Midbrain (tissue), 1 donor: Measurements from ENCODE around the gene CD36.

ENCODE experiments used
- DNase-seq: peaks from one replicate; lab custom pipeline; 2025; lab: John Stamatoyannopoulos, UW

CD36 gene

DNA sequence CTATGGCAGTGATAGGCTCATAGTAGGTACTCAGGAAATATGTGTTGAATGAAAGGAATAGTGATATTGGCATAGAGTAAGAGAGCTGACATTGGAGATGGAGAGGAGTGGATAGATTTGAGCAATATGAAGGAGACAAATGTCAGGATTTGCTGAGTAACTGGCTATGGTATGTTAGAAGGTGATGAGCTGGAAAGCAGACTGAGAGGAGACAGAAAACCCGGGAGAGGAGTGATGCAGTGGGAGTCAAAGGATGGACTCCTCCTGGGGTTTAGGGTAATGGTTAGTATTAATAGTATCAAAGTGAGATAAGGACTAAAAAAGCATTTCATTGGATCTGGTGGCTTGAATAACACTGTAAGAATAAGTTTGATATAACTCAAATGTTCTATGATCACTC is 64.8 kb downstream of the CD36 start:
- DNase-seq = no peak

DNA sequence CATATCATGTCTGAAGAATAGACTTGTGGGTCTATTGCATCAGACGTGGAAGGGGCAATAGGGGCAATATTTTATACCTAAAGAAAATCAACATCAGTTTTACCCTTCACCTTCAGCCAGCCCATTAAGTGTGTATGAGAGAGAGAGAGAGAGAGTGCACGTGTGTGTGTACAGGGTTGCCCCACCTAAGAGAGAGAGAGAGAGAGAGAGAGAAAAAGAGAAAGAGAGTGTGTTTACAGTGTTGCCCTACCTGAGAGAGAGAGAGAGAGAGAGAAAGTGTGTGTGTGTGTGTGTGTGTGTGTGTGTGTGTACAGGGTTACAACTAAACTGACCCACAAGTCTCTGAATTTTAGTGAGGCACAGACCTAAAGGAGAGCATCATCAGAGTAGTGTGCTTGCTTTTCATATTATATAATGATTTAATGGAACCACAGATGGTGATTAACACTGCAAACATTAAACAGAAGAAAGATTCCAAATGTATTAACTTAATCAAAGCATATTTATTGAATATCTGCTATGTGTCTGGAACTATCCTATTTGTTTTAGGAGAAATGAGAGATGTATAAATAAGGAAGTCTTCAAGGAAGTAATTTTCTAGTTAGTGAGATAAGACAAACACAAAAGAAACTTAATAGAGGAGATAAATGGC is 66.8 kb downstream of the CD36 start:
- no peak for DNase-seq

DNA sequence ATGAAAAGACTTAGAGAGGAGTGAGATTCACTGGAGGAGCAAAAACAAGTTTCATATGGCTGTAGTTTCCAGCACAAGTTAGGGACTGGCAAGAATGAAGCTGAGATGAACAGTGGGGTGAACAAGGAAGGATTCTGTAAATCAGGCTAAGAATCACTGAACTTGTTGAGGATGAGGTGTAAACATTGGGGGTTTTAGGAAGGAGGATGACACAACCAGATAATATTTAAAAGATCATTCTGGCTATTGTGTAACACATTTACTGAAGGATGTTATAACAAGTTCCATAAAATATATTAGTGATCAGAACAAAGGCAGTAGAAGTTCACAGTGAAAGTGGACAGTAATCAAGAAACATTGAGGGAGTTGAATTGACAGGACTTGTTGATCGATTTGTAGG is 68.9 kb downstream of the CD36 start:
- DNase-seq = no peak

DNA sequence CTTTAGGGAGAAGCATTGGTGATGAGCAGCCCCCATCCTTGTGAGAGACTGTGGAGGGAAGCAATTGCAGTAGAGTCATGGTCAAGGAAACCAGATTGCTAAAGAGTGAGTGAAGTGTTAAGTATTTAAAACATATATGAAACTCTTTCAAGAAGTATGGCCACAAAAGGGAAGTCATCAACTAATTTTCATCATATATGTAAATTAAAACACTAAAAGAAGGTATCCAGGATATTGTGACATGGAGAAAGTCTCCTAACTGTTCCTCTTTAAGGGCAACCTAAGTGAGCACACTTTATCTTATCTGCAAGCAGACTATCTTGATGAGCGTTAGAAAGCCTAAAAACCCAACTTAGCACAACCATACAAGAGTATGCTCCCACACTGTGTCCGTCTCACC is 69.7 kb downstream of the CD36 start:
- no peak for DNase-seq

DNA sequence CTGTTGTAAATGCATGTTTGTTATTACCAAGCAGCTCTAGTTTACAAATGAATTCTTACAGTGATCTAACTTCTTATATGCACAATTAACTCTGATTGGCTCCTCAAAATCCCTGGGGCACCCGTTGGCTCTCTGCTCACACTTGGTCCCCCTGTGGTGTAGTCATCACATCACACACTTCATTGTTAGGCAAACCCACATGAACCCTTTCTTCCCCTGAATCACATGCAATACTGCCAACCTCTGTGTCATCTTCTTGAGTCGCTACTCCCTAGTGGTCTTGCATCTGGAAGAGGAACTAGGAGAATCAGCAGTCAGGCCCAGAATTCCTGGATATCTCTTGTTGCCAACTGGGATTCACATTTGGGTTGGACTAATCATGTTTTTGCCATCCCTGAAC is 73.1 kb downstream of the CD36 start:
- no peak for DNase-seq

DNA sequence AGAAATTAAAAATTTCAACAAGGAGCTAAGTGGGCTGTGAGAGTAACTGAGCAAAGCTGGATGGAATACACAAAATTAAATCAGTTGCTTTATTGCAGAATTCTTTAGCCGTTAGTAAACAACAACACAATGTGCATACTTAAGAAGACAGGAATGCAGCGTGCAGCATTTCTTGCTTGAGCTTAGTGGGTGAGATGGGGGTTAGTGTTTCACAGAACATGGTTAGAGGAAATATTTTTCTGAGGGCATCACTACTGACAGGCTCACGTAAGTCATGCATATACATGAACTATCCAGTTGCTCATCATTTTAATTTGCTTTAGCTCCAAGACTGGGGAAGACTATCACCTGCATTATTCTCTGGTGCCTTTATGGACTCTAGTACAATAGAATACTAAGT is 80.8 kb downstream of the CD36 start:
- no peak for DNase-seq

DNA sequence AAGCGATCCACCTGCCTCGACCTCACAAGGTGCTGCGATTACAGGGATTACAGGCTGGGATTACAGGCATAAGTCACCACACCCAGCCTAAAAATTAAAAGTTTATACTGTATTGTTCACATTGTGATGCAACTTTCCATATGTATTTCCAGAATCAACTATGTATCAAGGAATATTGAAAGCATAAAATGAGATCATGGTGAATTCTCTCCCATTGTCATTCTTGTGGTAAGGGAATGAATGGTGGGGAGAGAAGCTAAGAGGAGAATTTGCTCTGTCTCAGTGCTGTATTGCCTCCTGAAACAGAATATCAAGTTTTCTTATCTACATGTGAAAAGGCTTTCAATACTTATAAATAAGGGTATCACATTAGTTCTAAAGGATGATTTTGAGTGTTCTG is 81.7 kb downstream of the CD36 start:
- no peak for DNase-seq

DNA sequence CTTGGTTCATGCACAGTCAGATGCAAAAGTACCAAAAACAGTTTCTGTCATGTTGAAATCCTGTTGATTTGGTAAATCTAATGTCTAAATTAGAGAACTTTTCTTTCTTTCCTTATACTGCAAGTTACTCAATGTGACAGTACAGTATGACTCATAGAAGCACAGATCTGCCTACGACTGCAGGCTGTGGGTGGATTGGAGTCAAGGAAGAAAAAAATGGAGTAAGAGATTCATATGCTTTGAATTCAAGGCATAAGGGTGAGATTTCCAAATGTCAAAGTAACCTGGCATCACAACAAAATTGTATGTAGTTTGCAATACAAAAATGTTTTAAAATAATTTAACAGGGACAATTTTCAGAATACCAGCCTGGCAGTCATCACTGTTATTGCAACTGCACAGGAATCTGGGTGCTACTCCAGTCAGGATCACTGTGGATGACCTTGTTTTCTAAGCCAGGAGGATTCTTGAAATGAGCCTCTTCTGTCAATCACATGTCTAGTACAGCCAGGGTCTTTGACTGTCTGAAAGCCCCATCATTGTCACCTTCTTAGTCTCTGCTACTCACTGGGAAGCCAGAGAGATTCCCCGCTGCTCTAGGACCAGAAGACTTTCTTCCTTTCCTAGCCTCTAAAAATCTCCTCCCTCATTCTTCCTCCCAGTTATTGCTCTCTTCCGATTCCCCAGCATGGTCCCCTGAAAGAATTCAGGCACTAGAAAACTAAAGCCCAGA is 83.6 kb downstream of the CD36 start:
- no peak for DNase-seq

DNA sequence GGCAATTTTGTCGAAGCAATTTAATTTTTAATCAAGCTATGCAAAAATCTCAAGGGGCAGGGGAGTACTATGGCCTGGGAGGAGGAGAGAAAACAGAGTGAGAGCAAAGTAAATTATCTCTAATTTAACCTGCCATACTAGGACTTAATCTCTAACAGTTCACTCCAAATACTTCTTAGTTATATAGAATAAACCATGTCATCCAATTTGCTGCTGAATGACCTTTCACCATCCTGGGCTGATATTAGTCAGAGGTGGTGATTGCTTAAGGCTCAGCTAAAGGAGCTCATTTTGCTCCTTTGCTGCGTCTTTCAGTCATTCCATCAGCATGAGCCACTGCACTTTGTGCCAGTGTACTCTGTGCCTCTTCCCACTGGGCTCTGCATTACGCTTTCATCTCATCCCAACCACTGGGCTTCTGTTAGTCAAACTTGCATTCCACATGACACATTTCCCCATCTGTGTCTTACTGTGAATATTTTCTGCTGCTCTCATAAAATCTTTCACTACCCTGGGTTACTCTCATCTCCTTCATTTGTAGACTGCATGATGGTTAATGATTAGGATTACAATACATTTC is 84.3 kb downstream of the CD36 start:
- DNase-seq = no peak

DNA sequence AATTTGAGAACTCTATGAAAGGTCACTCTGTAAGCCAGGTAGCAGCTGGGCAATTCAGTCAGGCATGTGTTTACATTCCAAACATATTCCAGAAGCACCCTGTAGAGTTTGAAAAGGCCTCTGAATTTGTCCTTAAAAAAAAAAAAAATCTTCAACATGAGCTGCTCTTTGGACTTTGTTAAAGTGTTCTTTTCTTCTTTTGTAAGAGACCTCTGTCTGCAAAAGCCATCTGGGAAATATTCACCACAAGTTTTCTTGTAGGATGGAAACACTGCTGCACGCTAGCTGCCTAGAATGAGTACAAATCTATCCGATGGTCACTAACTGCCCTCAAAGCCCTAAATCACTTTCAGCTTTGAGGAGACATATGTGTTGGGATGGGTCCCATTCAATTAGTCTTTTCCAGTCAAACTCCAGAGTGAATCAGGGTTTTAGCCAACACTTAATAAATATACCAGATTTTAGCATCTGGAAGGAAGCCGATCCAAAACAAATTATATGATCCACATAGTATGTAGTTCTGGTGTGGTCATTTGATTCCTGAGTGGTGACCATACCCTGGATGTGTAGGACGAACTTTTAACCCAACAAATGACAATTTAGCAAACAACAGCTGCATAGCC is 85.9 kb downstream of the CD36 start:
- no peak for DNase-seq

DNA sequence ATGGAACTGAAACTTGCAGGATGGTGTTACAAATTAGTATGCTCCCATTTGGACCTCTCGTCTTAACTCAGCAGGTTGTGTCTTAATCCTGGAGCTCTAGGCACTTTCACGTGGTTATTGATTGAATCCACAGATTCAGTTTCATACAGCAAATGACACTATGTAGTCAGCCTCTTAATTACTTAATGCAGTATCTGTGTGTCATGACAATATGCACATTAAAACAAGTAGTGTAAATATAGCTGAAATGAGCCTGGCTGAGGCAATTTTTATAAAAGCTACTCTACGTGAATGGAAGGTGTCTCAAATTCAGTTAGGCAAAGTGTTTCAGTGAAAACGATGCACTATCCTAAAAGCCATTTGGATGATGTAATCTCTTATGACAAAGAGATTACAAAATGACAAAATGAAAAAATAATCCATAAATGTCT is 86.8 kb downstream of the CD36 start:
- no peak for DNase-seq
